Stimulated activated CD4-positive, alpha-beta T cell treated with anti-CD3 and anti-CD28 coated beads, Interleukin-15, amount 100 ng/mL, for 24 hours (primary cell): Measurements from ENCODE around the gene SAMD4A.
"Not testable (repeated sequence)": the region's sequence is repeated elsewhere in the genome, so short reads cannot be mapped to it uniquely, and the experiment has no call there.

ENCODE experiments used
- DNase-seq: peaks from one replicate; pipeline ENCODE4 v3.0.0-alpha.2; 2020

Gene SAMD4A

DNA sequence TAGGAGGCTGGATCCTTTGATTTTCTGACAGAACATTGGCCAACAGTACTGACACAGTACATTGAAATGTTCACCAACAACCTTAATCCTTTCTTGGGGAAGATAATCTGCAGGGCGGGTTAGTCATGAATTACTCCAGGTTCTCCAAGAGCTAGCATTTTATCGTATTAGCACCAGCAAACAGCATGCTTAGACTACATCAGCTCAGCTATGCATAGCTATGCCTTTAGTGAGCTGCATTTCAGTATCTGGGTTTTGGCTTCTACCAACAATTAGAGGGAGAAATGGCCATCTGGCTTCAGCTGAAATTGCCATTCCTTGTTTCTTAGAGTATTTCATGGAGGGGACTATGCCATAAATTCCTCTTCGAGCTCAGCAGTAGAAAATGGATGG lies 33.8 kb downstream of the SAMD4A start:
- DNase-seq = no peak

DNA sequence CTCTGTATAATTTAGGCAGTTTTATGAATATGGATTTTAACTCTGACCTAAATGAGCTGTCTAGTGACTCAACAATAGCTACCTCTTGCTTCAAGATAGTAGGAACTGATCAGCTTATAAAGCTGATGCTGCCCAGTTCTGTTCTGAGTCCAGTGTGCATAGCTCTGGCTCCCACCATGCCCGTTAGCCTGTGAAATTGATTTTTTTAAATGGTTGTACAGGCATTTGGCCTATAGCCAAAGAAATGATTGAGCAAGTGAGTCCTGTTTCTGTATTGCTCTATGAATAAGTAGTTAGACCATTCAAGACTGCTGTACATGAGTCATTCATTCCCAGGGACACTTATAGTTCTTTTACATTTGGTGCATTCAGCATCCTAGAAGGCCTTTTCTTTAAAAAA lies 36.4 kb downstream of the SAMD4A start:
- DNase-seq = no peak

DNA sequence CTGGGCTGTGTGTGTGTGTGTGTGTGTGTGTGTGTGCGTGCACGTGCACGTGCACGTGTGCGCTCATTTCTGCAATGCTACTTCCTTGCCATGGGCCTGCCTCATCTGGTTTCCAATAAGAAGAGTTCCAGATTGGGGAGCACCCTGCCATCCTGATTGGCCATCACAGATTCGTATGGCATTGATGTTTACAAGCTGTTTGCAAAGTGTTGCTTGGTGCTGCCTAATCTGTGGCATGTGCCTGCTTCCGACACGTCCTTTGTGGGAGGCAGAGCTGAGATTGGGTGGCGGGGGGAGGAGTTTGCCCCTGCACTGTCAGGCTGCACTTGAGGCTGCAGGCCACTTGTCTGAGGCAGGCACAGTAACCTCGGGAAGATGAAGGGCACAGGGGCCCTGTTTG lies 39.2 kb downstream of the SAMD4A start:
- no peak for DNase-seq

DNA sequence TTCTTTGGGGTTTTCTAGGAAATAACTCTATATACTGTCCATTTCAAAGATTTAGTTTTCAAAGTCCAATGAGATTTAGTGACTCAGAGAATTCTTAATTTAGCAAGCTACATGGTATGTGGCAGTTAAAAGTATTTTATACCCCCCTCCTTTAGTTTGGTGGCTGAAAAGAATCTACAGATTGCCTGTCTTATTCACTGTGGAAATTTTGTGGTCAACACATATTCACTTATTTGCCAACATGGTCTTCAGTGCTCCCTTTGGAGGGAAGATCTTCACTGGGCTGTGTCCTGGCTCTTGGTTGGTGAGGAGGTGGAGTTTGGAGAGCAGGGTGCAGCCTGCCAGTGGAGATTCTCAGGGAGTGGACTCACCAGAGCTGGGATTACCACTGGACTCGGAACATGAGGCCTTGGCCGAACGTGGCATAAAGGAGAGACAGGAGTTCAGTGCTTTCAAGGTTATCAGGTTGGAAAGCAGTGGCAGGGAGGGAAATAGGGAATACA lies 39.8 kb downstream of the SAMD4A start:
- DNase-seq = no peak

DNA sequence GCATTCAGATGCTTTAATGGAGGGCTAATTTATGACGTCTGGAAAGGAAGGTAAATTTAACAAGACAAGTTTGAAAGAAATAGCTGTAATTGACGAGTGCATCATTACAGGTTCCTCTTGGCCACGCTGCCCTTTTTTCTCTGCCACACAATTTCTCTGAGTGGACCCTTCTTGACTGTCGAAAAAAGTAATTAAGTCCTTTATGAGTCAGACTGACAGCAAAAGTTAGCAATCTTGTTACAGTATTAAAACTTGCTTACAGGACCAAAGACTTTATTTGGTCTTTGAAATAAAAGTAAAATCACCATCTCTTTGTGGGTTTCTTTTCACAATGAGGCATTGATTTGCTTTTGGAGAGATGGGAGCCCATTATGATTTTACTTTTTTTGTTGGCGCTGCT lies 42.6 kb downstream of the SAMD4A start:
- DNase-seq = no peak

DNA sequence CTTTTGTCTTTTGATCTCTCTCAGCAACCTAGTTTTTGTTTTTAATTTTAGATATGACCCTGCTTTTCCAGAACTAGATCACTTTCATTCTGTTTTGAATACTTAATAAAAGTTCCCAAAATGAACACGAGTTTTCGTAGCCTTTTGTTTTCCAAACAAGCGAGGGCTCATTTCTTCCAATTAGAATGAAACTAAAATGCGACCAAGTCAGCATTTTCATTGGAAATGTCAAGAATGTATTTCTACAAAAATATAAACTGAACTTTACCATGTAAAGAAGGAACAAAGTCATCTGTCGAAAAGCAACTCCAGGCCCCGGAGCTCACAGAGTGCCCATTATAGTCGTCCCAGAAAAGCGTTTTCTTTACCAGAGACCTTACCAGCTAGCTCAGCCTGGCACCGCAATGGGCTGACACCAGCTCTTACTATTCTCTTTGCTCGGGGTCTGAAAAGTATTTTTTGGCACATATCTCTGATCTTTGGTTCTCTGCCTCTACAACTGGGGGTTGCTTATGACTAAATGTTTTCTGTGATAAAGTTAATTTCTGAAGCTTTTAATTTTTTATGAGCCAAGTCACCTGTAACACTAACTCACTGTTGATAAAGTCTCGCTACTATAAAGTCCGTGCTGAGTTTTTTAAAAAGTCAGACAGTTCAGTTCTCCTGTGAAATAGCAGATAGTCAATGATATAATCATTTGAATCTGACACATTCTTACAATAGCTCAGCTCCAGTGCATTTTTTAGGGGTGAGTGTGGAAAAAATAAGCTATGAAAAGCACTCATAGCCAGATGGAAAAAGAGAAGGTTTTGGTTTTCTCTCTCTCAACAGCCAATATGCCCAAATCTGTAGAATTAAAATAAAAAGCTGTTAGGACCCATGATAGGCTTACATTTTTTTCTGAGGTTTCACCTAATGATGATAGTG lies 43.4 kb downstream of the SAMD4A start:
- DNase-seq = no peak

DNA sequence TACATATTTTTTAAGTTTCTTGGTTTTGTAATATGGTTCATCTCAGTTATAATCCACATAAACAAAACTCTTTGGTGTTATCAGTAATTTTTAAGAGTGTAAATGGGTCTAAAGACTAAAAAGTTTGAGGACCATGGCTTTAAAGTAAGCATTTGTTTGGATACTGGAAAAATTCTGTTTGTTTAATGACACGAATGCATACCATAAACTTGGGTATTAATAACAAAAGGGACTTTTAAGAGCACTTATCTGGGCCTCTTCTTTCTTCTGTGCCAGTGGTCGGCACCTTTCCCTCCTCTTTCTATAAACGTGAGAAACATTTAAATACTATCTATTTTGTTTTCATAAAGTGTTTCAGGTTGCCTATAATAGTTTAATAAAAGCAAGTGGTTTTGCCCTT lies 47.4 kb downstream of the SAMD4A start:
- DNase-seq = no peak

DNA sequence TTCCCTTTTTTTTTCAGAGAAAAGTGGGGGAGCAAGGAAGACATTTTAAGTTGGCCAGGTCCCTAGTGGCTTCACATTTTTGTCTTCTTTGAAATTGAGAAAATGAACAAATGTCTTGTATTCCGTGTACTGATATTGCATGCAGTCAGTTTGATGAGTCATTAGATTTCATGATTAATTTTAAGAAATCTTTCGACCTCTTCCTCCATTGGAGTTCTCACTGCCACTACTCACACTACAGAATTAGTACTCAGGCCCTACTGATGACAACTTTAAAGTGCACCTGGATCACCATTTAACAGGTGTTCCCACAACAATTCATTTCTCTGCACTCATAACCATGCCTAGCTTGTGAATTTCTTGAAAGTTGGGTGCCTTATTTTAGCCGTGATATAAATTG lies 50.5 kb downstream of the SAMD4A start:
- DNase-seq = no peak

DNA sequence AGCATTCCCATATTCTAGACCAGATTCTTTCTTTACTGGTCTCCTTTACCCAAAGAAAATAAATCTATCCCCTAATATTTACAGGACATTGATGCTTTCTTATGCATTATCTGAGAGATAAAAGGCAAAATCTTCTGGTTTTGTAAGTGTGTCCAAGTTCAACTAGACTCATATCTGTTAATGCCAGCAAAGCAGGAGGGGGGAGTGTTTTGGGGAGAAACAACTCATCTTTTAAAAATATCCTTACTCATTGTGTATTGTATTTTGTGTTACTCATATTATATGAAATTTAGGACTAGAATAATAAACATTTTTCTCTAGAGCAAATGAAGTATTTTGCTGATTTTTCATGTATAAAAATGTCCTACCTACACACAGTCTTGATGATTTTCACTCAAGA lies 54.8 kb downstream of the SAMD4A start:
- DNase-seq = no peak

DNA sequence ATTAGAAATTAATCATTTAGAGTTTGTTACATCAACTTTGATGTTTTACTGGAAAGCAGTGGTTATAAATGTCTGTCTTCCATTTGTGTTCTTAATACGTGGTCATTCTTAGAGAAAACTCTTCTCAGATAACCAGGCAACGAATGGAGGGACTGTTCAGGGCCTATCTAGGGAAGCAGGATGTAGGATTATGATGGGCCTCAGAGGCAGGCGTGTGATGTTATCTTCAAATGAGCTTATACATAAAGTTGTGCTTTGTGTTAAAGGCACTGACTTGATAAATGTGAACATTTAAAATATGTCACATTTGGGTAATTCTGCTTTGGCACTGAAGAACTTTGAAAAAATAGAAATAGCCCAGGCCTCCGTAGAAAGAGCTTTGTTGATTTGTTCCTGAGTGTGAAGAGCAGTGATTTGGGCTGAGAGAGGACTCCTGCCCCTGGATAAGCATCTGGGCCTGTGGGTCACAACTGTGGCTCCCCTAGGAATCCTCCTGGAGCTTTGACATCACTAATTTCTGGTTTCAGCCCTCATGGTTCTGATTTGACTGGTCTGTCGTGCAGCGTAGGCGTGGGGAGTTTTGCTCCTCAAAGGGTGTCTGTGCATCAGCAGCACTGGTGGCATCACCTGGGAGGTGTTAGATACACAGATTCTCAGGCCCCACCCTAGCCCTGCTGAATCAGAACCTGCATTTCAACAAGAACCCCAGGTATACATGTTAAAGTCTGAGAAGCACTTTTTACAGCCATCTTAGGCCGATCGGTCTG lies 55.4 kb downstream of the SAMD4A start:
- peak; percentile 83 for DNase-seq

DNA sequence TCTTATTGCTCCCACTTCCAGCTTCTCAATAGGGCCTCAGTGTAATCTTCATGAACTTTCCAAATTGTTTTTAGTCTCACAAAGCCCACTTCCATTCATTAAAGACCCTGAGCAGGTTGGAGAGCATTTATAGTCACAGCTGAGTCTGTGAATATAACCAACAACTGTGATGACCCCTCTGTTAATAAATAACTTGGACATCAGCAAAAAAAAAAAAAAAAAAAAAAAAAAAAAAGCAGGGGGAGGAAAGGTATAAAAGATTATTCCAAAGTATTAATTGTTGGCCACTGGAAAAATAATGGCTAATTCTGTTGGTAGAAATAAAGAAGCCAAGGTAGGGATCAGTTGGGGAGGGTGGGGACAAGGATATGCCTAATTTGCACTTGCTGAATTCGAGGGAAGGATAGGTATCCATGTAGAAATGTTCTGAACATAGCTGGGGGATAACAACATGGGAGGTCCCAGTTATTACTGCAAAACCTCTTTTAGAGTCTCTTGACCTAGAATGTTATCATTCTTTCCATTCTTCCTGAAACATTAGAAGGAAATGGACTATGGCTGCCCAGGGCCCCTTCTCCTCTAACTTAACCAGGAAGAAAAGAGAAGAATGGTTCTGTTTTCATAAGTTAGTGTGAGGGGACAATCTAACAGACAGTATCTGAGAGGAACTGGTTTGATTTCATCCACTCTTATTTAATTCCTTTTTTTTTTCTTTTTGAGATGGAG lies 56.5 kb downstream of the SAMD4A start:
- no peak for DNase-seq

DNA sequence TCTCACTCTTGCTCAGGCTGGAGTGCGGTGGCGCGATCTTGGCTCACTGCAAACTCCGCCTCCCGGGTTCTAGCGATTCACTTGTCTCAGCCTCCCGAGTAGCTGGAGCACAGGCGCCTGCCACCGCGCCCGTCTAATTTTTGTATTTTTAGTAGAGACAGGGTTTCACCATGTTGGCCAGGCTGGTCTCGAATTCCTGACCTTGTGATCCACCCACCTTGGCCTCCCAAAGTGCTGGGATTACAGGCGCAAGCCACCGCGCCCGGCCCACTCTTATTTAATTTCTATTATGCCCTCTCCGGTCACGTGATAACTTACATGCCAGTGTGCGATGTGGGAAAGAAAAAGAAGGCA lies 57.1 kb downstream of the SAMD4A start:
- DNase-seq = not testable (repeated sequence)

DNA sequence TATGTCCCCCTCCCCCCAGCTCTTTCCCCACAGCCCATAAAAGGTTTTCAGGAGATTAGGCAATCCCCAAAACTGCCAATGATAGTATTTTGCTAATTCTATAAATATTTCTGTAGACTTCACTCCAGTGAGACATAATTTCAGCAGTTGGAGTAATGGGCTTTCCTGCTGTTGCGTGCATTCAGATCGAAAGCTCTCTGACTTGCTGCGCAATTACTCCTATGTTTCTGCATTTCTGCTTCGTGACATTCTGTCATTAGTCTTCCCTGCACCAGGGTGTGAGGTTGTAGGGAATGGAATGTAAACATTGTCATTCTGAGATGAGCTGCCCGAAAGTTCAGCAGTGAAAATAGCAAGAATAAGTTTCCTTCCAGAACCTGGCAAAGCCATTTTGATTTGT lies 58.2 kb downstream of the SAMD4A start:
- no peak for DNase-seq

DNA sequence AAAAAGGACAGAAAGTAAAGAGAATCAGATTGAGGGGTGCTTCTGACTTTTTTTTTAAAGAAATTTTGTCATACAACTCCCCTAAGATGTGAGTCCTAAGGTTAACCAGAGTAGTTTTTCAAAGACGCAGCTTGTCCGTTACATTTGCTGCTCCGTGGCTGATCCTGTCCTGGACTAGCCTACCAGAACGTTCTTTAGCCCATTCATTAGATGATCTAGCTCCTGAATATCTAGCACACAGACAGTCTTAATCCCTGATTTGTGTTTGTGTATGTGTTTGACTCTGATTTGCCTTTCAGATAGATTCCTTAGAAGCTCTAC lies 60.3 kb downstream of the SAMD4A start:
- no peak for DNase-seq

DNA sequence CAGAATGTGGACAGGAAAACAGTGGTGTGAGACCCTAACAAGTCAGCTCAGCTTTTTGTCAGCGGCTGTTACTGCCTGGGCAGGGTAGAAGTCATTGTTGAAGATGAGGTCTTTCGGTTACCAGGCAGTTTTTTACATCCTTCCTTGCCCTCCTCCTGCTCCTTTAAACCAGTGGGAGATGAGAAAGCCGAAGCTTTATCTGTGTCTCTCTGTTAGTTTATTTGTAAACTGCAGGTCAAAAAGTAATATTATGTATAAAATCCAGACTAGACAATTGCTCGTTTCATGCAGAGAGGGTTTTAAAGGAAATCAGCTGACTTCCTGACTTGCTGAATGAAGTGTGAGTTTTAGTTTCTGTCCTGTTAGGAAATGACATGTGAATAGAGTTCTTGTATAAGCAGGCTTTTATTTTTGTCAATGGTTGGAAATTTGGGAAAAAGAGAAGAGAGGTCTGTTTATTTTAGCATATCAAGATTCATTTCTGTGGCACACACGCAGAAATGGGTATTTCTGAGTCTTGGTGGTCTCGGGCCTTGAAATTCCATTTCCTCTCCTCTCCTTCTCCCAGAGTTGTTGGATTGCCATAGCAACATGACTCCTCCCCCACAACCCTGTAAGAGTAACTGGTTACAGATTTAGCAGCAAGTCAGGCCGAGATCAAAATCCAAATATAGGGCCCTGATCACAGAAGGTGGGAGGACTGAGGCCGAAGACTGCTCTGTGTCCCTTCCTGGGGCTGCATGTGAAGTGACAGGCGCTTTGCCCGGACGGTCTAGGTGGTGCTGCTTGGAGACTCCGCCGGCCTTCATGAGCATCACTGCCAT lies 60.8 kb downstream of the SAMD4A start:
- DNase-seq = peak; percentile 58

DNA sequence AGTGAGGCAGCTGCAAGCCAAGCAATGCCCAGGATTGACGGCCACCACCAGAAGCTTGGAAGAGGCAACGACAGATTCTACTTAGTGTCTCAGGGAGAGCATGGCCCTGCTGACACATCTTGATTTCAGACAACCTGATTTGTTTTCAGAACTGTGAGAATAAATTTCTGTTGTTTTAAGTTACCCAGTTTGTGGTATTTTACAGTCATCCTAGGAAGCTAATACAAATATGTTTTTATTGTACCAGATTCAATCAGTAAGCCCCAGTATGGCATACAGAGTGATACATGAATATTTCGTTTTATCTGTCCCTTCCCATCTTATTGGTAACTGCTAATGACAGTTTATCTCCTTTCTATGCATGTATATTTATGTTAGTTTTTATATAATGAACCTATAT lies 62.3 kb downstream of the SAMD4A start:
- DNase-seq = no peak

DNA sequence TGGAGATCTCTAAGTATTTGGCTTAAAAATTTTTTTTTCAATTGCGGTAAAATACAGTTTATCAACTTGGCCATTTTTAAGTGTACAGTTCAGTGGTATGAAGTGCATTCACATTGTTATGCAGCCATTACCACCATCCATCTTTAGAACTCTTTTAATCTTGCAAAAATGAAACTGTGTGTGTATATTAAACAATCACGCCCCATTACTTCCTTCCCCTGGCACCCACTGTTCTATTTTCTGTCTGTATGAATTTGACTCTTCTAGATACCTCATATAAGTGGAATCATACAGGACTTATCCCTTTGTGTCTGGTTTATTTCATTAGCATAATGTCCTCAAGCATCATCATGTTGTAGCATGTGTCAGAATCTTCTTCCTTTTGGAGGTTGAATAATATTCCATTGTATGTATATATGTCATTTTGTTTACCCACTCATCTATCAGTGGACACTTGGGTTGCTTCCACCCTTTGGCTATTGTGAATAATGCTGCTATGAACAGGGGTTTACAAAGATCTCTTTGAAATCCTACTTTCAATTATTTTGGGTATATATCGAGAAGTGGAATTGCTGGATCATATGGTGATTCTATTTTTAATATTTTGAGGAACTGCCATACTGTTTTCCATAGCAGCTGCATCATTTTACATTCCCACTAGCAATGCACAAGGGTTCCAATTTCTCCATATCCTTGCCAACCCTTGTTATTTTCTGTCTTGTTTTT lies 62.9 kb downstream of the SAMD4A start:
- no peak for DNase-seq

DNA sequence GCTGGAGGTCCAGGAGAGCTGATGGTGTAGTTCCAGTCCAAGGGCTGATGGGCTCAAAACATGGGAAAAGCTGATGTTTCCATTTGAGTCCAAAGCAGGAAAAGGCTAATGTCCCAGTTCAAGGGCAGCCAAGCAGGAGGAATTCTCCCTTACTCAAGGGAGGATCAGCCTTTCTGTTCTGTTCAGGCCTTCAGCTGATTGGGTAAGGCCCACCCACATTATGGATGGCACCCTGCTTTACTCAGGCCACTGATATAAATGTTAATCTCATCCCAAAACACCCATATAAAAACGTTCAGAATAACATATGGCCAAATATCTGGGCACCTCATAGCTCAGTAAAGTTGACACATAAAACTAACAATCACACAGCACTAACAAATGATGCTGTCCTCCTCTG lies 64.1 kb downstream of the SAMD4A start:
- DNase-seq = no peak

DNA sequence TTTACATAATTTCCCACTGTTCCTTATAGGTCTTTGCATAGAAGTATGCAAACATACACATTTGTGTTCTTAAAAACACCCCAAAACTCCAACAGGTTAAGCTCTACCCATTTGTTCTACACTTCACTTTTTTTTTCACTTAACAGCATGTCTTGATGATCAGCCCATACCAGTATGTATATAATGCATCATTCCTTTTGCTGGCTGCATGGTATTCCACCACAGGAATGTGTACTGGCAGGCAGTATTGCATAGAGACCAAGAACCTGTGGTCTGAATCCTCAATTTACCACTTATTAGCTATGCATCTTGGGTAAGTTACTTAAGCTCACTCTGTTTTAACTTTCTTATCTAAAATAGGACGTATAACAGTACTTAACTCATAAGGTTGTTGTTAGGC lies 65.5 kb downstream of the SAMD4A start:
- no peak for DNase-seq

DNA sequence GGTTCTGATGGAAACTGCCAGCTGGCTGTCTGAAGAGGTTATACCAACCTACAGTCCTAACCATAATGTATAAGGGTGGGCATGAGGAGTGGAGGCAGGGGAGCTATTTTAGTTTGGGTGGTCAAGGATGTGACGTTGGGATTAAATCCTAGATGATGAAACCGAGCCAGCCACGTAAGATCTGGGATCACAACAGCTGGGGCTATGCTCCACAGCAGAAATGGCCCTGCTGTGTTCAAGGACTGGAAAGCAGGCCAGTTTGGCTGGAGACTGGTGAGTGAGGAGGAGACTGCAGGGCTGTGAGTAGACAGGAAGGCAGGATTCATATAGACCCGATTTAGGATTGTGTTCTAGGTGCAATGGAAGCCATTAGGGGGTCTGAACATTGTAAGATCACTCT lies 66.1 kb downstream of the SAMD4A start:
- DNase-seq = no peak

DNA sequence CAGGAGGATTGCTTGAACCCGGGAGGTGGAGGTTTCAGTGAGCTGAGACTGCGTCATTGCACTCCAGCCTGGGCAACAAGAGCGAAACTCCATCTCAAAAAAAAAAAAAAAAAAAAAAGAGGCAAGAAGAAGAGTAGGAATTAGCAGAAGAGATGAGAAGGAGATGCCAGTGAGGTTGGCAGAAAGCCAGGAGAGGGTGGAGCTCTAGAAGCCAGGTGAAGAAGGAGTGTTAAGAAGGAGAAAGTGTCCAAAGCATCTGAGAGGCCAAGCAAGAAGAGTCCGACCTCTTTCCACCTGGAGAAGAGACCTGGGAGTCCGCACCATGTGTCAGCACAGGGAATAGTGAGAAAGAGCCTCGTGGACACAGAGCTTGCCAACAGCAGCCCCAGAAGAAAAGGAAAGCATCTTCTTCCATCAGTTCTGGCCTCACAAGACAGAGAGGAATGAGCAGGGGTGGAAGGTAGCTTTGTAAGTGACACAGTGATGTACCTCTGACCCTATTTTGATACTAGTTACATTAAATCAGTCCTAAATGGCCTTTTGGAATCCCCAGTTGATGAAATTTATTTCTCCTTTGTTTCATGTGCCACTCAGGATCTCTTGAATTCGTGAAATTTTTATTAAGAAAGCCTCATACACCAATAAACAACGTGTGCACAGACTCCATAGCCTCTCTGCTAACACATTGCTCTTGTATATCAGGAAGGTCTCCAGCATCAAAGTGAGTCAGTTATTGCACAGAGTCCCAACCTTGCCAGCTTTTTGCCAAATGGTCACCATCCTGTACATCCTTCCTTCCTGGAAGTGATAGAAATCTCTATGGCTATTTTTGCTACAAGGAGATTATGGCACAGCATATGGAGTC lies 70.6 kb downstream of the SAMD4A start:
- no peak for DNase-seq
